Measurements from ENCODE around the gene DHRS7. TPM values are rescaled to one million over a fixed set of nuclear protein-coding genes. Genes with fewer than 3 reads are reported as not detected.

Gene DHRS7
- total RNA-seq, 6 experiments from 2014 or later, result 50.0 to 75.0 (median 54.1) TPM

- H3K4me1 Mint-ChIP-seq (ENCODE audit: low read depth), result peaks cover 51% of the 10 kb centered on the region
- no peaks in the 10 kb centered on the region; the same call in 1 of the 2 replicates for H3K27me3 Mint-ChIP-seq (ENCODE audit: insufficient read depth)
- no peak for DNase-seq
- peaks cover 35% of the 10 kb centered on the region for H3K36me3 Mint-ChIP-seq (ENCODE audit: low read depth)
- H3K9me3 Mint-ChIP-seq, result no peaks in the 10 kb centered on the region
- H3K27ac Mint-ChIP-seq, result peak overlapping the region; percentile 28
- no peak for TF ChIP-seq CTCF (IDR thresholded peaks at IDR 0.05)
- H3K4me3 Mint-ChIP-seq, result no peak overlapping the region
Observed at GRCh38 chr14:60154671-60155070, 10.5 kb downstream of the DHRS7 start.

- H3K27me3 Mint-ChIP-seq (ENCODE audit: insufficient read depth), result no peaks in the 10 kb centered on the region; the same call in 1 of the 2 replicates
- no peak overlapping the region for H3K4me3 Mint-ChIP-seq
- TF ChIP-seq CTCF (IDR thresholded peaks at IDR 0.05), result no peak
- H3K27ac Mint-ChIP-seq, result peak overlapping the region; percentile 66
- no peaks in the 10 kb centered on the region for H3K9me3 Mint-ChIP-seq
- peaks cover 44% of the 10 kb centered on the region for H3K4me1 Mint-ChIP-seq (ENCODE audit: low read depth)
- DNase-seq, result no peak
- H3K36me3 Mint-ChIP-seq (ENCODE audit: low read depth), result peaks cover 42% of the 10 kb centered on the region
Observed at GRCh38 chr14:60153991-60154390, 11.2 kb downstream of the DHRS7 start.

GRCh38 chr14:60151715-60152114 is 13.5 kb downstream of the DHRS7 start:
- peaks cover 49% of the 10 kb centered on the region for H3K36me3 Mint-ChIP-seq (ENCODE audit: low read depth)
- H3K4me3 Mint-ChIP-seq, result peak overlapping the region; percentile 48
- peak; percentile 95 for DNase-seq
- H3K9me3 Mint-ChIP-seq, result no peaks in the 10 kb centered on the region
- peaks cover 35% of the 10 kb centered on the region for H3K4me1 Mint-ChIP-seq (ENCODE audit: low read depth)
- no peak for TF ChIP-seq CTCF (IDR thresholded peaks at IDR 0.05)
- peak overlapping the region; percentile 88 for H3K27ac Mint-ChIP-seq
- no peaks in the 10 kb centered on the region; the same call in none of the 2 replicates for H3K27me3 Mint-ChIP-seq (ENCODE audit: insufficient read depth)

GRCh38 chr14:60134702-60135101 is 30.5 kb downstream of the DHRS7 start:
- Mint-ChIP-seq H3K27ac (no peak overlapping the region), H3K4me3 (no peak overlapping the region), H3K36me3 (ENCODE audit: low read depth) (peaks cover 42% of the 10 kb centered on the region), H3K9me3 (no peaks in the 10 kb centered on the region), H3K4me1 (ENCODE audit: low read depth) (peaks cover 16% of the 10 kb centered on the region; the same call in 1 of the 2 replicates), H3K27me3 (ENCODE audit: insufficient read depth) (peaks cover 5% of the 10 kb centered on the region; the same call in 1 of the 2 replicates)
- no peak for DNase-seq
- TF ChIP-seq CTCF (IDR thresholded peaks at IDR 0.05), result no peak

GRCh38 chr14:60133487-60133886 is 31.7 kb downstream of the DHRS7 start:
- Mint-ChIP-seq H3K4me1 (ENCODE audit: low read depth) (0 out of 2 replicates have a peak, but pooled peaks cover 8% of the 10 kb centered on the region), H3K27ac (no peak overlapping the region; the same call in 1 of the 2 replicates), H3K4me3 (no peak overlapping the region), H3K27me3 (ENCODE audit: insufficient read depth) (peaks cover 5% of the 10 kb centered on the region; the same call in 1 of the 2 replicates), H3K36me3 (ENCODE audit: low read depth) (peaks cover 47% of the 10 kb centered on the region), H3K9me3 (no peaks in the 10 kb centered on the region)
- TF ChIP-seq CTCF (IDR thresholded peaks at IDR 0.05), result no peak
- DNase-seq, result no peak
